Effector CD4-positive, alpha-beta T cell (primary cell): ENCODE measurements around the gene TSC2.
A peak's percentile ranks its signal among the peaks of the same experiment; 100 is the strongest.
"Not testable (repeated sequence)": the region's sequence is repeated elsewhere in the genome, so short reads cannot be mapped to it uniquely, and the experiment has no call there.

Experiments
- DNase-seq: peaks from one replicate; pipeline ENCODE4 v3.0.0-alpha.2; 2020

The TSC2 gene

DNA sequence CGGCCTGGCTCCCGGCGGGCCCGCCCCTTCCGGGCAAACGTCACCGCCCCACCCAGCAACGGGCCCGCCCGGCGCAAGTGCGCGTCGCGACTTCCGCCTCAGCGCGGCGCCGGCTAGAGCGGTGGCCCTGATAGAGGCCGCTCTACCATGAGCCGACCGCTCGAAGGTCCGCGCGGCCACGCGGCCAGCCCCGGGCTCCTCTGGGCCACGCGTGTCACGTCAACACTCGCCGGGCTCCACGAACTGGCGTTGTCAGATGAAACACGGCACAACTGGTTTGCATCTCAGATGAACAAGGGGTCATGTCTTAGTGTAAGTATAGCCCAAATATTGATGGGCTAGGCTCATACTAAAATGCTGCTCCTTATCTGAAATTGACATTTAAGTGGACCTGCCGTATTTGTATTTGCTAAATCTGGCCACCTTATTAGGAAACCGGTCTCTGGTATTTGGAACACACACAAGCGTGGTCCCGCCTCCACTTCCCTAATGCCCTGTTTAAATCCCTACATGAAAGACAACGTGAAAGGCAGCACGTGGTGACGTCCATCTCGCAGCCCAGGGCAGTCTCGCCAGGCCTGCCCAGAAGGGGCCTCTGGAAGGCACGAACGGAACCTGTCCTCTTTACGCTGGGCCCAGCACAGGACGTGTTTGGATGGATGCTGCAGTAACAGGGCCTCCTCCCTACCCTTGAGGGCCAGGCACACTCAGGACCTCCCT is 37.8 kb upstream of the TSC2 start, which contains the start of gene ZNF598:
Gene ZNF598, minus strand, starts transcription at position 31 of the 720 bp plus-strand sequence.
- peak; percentile 74 for DNase-seq

DNA sequence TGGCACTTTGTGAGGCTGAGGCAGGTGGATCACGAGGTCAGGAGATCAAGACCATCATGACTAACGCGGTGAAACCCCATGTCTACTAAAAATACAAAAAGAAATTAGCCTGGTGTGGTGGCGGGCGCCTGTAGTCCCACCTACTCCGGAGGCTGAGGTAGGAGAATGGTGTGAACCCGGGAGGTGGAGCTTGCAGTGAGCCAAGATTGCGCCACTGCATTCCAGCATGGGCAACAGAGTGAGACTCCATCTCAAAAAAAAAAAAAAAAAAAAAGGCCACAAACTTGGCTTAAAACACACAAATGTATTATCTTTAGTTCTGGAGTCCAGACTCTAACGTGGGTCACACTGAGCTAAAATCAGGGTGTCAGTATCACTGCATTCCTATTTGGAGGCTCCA is 36.1 kb upstream of the TSC2 start:
- DNase-seq: not testable (repeated sequence)

DNA sequence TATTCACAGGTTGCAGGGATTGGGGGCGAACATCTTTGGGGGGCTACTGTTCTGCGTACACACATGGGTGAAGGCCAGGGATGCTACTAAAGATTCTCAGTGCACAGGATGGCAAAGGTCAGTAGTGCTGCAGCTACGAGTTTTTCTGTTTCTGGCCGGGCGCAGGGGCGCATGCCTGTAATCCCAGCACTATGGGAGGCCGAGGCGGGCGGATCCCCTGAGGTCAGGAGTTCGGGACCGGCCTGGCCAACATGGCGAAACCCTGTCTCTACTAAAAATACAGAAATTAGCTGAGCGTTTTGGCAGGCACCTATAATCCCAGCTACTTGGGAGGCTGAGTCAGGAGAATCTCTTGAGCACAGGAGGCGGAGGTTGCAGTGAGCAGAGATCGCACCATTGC is 34.3 kb upstream of the TSC2 start:
- no peak for DNase-seq

DNA sequence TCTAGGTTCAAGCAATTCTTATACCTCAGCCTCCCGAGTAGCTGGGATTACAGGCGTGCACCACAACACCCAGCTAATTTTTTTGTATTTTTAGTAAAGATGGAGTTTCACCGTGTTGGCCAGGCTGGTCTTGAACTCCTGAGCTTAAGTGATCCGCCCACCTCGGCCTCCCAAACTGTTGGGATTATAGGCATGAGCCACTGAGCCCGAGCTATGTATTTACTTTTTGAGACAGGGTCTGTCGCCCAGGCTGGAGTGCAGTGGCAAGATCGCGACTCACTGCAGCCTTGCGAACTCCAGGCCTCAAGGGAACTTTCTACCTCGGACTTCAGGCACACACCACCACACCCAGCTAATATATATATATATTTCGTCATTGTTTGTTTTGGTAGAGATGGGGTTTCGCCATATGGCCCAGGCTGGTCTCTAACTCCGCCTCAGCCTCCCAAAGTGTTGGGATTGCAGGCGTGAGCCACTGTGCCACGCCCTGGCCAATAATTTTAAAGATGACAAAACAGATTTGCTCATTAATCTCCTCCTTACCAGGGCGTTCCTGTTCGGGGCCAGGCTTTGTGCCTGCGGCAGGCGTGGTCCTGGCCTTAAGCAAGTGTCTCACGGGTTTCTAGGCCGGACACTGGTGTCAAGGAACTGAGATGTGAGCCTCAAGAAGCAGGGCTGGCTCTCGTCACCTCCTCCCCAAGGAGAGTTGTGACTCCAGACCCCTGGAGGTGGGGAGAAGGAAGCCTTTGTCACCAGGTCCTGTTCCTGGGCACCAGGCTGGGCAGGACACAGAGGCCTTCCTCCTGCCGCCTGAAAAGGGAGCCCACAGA is 32.5 kb upstream of the TSC2 start:
- DNase-seq: no peak

DNA sequence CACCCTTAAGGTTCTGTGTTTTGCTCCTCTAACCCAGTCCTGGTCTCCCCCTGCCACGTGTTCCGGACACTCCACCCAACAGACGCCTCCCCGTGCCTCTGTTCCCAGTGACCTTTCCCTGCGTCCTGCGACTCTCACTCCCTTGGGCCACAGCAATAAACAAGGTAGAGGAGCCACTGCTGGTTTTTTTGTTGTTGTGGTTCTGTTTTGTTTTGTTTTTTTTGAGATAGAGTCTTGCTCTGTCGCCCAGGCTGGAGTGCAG is 31.9 kb upstream of the TSC2 start:
- DNase-seq: no peak

DNA sequence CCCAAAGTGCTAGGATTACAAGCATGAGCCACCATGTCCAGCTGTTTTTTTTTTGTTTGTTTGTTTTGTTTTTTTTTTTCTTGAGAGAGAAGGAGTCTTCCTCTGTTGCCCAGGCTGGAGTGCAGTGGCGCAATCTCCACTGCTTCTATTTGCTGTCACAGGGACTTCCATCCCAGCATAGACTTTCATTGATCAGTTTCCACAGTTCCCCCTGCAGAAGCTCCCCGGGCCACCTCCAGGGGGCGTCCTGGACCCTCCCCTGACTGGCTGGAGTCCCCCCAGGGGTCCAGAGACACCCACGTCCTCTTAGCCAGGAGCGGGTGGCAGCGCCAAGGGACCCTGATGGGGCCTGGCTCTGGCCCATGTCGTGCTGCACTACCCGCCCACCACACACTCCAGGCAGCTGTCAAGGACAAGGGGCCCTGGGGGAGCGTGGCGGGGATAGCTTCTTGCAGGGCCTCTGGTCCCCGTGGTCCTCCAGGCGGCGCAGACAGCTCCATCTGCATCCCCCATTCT is 31.3 kb upstream of the TSC2 start:
- DNase-seq: no peak

DNA sequence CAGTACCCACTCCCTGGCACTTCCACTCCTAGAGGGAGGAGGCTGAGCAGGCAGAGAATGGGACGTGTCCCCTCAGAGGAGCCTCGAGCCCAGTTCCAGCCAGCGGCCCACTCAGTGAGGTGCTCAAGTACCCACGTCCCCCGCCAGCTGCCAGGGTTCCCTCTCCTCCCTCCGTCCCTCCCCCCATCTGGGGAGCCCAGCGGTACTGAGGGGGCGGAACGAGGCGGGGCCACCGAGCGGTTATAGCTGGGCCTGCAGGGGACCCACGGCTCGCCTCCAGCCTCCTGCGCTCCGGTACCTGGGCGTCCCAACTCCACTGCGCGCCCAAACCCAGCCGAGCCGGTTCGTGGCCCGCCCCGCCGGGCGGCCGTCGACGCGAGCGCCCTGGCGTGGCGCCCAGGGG is 28.3 kb upstream of the TSC2 start, which contains the start of gene NPW:
Gene NPW, plus strand, starts transcription at position 268 of the 403 bp plus-strand sequence.
- DNase-seq: no peak

DNA sequence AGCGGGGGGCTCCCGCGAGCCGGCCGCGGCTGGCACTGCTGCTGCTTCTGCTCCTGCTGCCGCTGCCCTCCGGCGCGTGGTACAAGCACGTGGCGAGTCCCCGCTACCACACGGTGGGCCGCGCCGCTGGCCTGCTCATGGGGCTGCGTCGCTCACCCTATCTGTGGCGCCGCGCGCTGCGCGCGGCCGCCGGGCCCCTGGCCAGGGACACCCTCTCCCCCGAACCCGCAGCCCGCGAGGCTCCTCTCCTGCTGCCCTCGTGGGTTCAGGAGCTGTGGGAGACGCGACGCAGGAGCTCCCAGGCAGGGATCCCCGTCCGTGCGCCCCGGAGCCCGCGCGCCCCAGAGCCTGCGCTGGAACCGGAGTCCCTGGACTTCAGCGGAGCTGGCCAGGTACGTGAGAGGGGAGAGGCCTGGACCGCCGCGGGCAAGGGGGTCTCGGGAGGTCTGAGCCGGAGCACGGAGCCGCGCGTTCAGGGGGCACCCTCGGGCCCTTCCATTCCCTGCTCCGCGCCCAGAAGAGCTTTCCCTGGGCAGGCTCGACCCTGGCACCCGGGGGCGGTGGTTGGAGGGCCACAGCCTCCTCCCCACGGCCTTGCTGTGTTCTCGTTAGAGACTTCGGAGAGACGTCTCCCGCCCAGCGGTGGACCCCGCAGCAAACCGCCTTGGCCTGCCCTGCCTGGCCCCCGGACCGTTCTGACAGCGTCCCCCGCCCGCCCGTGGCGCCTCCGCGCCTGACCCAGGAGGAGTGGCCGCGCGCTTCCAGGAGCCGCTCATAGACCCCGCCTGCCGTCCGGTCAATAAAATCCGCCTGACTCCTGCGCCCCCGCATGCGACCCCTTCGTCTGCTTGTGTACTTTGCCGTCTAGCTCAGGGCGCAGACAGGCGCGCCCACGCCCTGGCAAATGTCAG is 27.6 kb upstream of the TSC2 start:
- DNase-seq: no peak

DNA sequence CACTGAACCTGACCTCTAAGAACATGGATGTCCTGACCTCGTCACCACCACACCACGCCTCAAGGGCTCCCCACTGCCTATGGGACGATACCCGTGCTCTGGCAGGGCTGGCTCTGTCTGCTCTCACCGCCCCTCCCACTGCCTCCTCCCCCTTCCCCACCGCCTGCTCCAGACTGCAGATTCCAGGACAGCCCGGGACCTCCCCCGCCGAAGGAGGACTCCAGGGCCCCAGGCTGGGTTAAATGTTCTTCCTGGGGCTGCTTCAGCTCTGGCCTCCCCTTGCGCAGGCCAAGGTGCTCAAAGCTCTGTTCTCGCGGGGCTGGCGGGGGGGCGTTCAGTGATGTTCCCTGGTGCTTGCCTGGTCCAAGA is 25.1 kb upstream of the TSC2 start:
- DNase-seq: no peak

DNA sequence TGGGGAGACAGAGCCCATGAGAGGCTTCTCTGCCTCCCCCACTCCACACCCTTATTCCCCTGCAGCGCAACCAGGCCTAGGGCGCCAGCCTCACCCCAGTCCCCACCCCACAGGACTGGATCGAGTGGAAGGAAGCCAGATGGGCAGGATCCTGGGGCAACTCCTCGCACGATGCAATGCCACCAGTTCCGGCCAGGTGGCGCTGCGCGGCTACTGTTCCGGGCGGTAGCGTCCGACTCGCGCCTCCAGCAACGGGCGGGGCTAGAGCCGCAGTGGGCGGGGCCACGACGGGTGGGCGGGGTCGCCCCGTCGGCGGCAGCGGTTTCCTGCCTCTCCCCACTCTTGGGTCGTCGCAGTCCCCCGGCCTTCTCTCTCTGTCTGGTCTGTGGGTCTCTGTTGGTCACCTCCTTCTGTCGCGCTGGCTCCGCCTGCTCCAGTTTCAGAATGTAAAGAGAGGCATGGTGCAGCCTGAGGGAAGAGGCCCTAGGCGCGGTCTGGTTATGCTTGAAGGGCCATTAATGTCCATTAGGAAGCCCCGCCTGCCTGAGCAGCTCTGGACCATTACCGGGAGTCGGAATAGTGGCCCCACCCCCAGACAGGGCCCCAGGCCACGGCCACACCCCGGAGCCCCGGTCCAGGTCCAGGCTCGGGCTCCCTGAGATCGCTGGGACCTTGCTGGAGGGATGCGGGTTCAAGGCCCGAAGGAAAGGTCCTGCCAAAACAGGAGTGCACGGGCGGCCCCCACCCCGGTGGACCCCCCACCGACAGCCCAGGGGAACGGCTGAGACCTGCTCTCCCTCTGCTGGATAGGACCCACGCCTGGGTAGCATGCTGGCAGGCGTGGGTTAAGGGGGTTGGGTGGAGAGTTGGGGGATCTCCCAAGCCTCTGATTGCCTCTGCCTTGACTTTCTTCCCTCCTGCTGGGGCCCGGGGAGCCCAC is 24.4 kb upstream of the TSC2 start:
- DNase-seq: peak; percentile 94

DNA sequence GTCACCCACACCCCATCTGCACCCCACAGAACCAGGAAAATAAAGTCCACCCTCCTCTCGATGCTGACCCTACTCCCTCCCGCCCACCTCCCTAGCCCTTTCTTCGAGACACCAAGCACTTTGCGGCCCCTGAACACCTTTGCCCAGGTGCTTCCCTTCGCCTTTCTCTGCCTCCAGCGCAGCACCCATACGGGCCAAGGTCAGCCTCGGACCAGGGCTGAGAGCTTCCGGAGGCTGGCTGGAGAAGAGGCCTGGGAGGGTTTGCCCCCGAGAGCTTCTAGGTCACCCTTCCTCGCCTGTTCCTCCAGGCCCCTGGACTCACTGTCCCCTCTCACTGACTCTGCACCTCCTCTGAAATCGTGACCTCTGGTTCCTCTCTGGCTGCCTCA is 23.8 kb upstream of the TSC2 start:
- no peak for DNase-seq

DNA sequence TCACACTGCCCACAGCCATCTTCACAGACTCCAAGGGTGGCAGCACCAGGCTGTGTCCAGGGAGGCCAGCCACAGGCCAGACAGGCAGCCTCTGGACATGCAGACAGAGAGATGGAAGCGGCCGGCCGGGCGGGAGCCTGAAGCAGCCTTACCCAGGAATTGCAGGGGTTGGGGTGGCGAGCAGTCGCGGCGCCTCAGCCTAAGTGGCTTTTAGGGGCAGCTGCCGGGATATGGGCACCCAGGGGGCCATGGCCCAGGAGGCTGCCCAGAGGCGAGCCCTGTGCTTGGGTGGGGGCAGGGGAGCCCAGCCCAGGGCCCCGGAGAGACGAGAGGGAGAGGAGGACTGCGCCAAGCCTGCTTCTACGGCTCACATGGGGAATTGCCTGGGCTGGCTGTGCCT is 22.5 kb upstream of the TSC2 start:
- DNase-seq: no peak

DNA sequence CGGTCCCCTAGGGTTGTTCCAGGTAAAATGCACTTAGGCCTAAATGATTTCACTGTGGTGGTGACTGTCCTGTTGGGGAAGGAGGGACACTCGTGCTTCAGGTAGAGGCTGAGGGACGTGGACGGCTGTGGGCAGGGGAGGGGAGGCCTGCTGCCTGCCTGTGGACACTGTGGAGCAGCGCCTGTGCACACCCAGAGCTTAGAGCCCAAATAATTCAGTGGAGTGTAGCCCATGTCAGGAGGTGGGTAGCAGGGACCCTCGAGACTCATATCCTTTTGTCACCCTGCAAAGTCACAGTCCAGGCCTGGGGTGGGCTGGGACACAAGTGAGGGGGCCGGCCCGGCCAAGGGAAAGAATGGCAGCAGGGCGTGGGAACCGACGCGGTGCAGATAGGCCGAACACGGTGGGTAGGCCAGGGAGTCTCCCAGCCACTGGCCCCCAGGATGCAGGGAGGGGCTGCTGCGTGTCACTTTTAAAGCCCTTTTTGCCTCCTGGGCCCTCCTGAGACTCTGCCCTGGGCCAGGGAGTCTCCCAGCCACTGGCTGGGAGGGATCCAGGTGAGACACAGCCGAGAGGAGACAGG is 21.8 kb upstream of the TSC2 start:
- DNase-seq: no peak

DNA sequence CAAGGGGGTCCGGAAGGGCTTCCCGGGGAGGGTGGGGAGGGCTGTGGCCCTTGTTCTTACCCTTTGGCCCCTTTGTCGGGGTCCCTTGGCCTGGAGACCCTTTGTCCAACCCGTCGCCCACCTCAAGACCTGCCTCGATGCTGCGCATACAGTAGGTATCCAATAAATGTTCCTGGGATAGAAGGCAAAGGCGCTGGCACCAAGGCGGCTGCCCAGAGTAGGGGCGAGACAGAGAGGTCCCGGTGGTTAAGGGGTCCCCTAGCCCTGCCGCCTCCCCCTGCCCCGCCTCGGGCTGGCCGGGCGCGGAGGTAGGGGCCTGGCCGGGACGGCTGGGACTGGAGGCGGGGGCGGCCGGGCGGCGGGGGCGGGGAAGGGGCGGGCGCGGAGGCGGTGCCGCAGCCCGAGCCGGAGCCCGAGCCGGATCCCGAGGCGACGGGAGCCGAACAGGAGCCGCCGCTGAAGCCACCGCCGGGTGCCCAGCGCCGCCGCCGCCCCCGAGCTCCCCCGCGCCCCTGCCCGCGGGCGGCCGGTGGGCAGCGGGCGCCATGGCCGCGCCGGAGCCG is 21.2 kb upstream of the TSC2 start, which contains the start of gene NHERF2:
Gene NHERF2, plus strand, starts transcription at position 442 of the 563 bp plus-strand sequence. Its CDS starts 104 bp downstream, at position 546.
- peak; percentile 31 for DNase-seq

DNA sequence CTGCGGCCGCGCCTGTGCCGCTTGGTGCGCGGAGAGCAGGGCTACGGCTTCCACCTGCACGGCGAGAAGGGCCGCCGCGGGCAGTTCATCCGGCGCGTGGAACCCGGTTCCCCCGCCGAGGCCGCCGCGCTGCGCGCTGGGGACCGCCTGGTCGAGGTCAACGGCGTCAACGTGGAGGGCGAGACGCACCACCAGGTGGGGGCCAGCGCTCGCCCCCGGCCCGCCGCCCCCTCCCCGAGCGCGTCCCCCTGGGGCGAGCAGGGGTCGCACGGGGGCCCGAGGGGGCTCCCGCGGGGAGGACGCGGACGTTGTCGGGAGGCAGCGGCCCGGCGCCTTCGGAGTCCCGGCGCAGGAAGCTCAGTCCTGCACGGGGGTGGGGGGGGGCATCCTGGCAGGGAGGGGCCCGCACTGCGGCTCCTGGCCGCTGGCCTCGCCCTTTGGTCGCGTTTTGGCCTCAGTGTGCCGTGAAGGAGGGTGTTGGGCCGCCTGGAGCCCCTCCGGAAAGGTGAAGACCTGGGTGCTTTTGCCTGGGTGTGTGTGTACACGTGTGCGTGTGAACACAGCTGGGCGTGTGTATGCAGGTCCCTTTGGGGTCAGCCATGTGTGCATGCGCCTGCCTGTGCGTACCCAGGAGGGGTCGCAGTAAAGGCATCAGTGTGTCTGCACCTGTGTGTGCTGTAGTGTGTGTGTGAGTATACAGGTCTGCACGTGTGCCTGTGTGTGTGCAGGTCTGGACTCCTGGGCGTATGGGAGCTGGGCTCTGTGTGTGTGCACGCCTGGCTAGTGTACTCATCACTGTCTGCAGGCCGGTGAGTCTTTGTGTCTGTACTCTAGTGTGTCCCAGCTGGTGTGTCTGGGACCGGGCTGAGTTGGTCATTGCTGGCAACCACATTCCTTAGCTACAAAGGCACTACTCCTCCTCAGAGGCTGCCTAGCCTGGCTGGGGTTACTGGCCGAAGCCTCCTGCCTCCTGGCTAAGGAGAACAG is 20.5 kb upstream of the TSC2 start:
- no peak for DNase-seq

DNA sequence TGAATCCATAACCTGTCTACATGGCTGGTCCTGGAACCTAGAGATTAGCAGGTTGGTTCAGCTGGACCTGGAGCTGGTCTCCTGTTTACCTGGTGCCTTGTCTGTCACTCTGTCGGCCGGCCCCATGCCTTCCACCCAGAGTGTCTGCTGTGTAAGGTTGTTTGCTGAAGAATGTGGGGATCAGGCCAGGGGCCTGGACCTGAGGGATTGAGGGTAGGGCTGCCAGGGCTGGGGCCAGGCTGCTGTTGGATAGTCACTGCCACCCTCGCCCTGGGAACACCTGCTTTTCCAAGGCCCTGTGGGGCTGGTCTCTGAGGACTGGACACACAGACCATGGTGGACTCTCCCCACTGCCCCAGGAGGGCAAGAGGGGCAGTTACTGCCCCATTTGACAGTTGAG is 19.6 kb upstream of the TSC2 start:
- no peak for DNase-seq

DNA sequence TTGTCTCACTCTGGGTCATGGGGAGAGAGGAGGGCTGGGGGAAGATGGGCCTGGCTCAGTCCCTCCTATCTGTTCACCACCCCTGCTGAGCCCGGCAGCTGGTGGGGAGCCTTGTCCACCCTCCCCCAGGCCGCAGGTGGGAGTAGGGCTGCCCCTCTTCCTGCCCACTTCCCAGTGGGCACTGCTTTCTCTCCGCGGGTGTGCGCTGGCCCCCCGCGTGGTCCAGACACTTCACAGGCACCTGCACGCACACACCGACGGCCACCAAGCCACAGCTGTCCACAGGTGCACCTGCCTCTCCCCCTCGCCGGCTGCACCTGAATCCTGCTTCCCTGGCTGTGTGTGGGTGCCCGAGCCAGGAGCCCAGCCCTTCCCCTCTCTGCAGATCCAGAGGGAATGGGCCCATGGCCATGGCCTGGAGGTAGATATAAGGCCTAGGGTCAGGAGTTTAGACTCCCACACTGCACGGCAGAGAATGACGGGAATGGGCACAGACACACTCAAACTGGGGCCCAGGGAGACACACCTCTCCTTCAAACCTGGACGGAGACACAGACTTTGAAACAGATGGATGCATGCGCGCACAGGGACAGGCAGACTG is 19.1 kb upstream of the TSC2 start:
- DNase-seq: no peak

DNA sequence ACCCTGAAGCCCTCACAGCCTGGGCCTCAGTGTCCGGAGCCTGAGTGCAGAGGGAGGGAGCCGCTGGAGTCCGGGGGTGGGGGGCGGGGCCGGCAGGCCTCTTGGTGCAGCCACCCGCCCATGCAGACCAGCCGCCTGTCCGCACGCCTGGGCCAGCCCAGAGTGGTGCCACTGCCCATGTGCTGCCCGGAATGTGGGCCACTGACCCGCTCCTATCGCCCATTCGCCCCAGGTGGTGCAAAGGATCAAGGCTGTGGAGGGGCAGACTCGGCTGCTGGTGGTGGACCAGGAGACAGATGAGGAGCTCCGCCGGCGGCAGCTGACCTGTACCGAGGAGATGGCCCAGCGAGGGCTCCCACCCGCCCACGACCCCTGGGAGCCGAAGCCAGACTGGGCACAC is 18.4 kb upstream of the TSC2 start:
- no peak for DNase-seq

DNA sequence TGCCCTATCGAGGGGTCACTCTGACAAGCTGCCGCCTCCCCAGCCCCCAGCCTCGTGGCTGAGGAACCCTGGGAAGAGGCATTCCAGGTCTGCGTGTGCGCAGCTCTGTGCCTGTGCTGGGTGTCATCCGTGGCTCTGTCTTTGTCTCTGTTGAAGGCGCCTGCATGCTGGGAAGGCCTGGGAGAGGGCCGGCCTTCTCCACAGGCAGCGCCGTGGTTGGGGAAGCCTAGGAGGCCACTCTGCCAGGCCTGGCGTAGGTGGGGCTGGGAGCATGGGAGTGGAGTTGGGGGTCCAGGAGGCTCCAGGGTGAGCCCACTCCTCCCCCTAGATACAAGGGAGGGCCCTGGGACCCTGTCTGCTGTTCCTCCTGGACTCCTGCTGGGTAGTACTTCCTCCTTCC is 17.7 kb upstream of the TSC2 start:
- no peak for DNase-seq
